ENCODE results near the gene EPHB2. TPM values are rescaled to one million over a fixed set of nuclear protein-coding genes. Genes with fewer than 3 reads are reported as not detected.

The EPHB2 gene
- total and polyA plus RNA-seq, 3 donors from 2014 or later, result 7.7 to 9.4 (median 8.2) TPM

GRCh38 chr1:22877112-22877915 is 166.7 kb downstream of the EPHB2 start:
- Histone ChIP-seq H3K4me1 (peaks cover 5% of the 10 kb centered on the region), H3K9me3 (no peaks in the 10 kb centered on the region), H3K4me3 (no peak overlapping the region), H3K27ac (no peak overlapping the region), H3K27me3 (no peaks in the 10 kb centered on the region), H3K36me3 (ENCODE audit: low read depth, missing control alignments) (no peaks in the 10 kb centered on the region)
- WGBS, 2 donors, result 80 to 86% methylated on average over 12 of the region's 12 CpGs
- TF ChIP-seq POLR2A (IDR thresholded peaks at IDR 0.05) (no peak), CTCF (IDR thresholded peaks at IDR 0.05) (no peak)
- no peak for DNase-seq
- intact Hi-C loops (cut with DNase I; ENCODE audit: low total_unique reads), result no loop called here

- TF ChIP-seq CTCF (IDR thresholded peaks at IDR 0.05), result no peak
- TF ChIP-seq POLR2A (IDR thresholded peaks at IDR 0.05), result no peak
- H3K4me3 ChIP-seq, result no peak overlapping the region
- 83 to 89% methylated on average over 1 of the region's 1 CpG for WGBS, 2 donors
- DNase-seq, result no peak
- H3K36me3 ChIP-seq (ENCODE audit: low read depth, missing control alignments), result no peaks in the 10 kb centered on the region
- H3K4me1 ChIP-seq, result peaks cover 5% of the 10 kb centered on the region
- intact Hi-C loops (cut with DNase I; ENCODE audit: low total_unique reads), result no loop called here
- H3K9me3 ChIP-seq, result no peaks in the 10 kb centered on the region
- no peaks in the 10 kb centered on the region for H3K27me3 ChIP-seq
- no peak overlapping the region for H3K27ac ChIP-seq
Observed at GRCh38 chr1:22877980-22878379, 167.3 kb downstream of the EPHB2 start.

- H3K4me3 ChIP-seq, result no peak overlapping the region
- no peak for DNase-seq
- intact Hi-C loops (cut with DNase I; ENCODE audit: low total_unique reads), result no loop called here
- H3K27me3 ChIP-seq, result no peaks in the 10 kb centered on the region
- H3K27ac ChIP-seq, result no peak overlapping the region
- 80 to 87% methylated on average over 8 to 13 of the region's 13 CpGs for WGBS, 2 donors
- TF ChIP-seq CTCF (IDR thresholded peaks at IDR 0.05) (no peak), POLR2A (IDR thresholded peaks at IDR 0.05) (no peak)
- peaks cover 5% of the 10 kb centered on the region for H3K4me1 ChIP-seq
- H3K36me3 ChIP-seq (ENCODE audit: low read depth, missing control alignments), result no peaks in the 10 kb centered on the region
- no peaks in the 10 kb centered on the region for H3K9me3 ChIP-seq
Observed at GRCh38 chr1:22878626-22879025, 168.0 kb downstream of the EPHB2 start.

- H3K4me1 ChIP-seq, result peaks cover 5% of the 10 kb centered on the region
- H3K36me3 ChIP-seq (ENCODE audit: low read depth, missing control alignments), result no peaks in the 10 kb centered on the region
- no peak for DNase-seq
- no peak for TF ChIP-seq POLR2A (IDR thresholded peaks at IDR 0.05)
- TF ChIP-seq CTCF (IDR thresholded peaks at IDR 0.05), result no peak
- 67% methylated on average over 3 of the region's 3 CpGs; no CpG with 5 or more reads in 1 of the 2 donors for WGBS, 2 donors
- no peaks in the 10 kb centered on the region for H3K9me3 ChIP-seq
- no peak overlapping the region for H3K4me3 ChIP-seq
- intact Hi-C loops (cut with DNase I; ENCODE audit: low total_unique reads), result no loop called here
- no peaks in the 10 kb centered on the region for H3K27me3 ChIP-seq
- no peak overlapping the region for H3K27ac ChIP-seq
Observed at GRCh38 chr1:22879445-22879844, 168.8 kb downstream of the EPHB2 start.

GRCh38 chr1:22880174-22880601 is 169.5 kb downstream of the EPHB2 start:
- H3K27ac ChIP-seq, result no peak overlapping the region
- no peak overlapping the region for H3K4me3 ChIP-seq
- WGBS, 2 donors, result 85% methylated on average over 5 of the region's 5 CpGs; no CpG with 5 or more reads in 1 of the 2 donors
- no peaks in the 10 kb centered on the region for H3K27me3 ChIP-seq
- no peaks in the 10 kb centered on the region for H3K9me3 ChIP-seq
- no peak for TF ChIP-seq POLR2A (IDR thresholded peaks at IDR 0.05)
- no peak for TF ChIP-seq CTCF (IDR thresholded peaks at IDR 0.05)
- intact Hi-C loops (cut with DNase I; ENCODE audit: low total_unique reads), result no loop called here
- peaks cover 5% of the 10 kb centered on the region for H3K4me1 ChIP-seq
- no peak for DNase-seq
- H3K36me3 ChIP-seq (ENCODE audit: low read depth, missing control alignments), result no peaks in the 10 kb centered on the region

All from testis (tissue), 3 donors.